Stimulated activated naive CD4-positive, alpha-beta T cell (primary cell): ENCODE measurements around the gene SORCS3.

Experiments used
- DNase-seq, 6 experiments: peaks; one replicate each; lab custom pipeline; 2025; lab: John Stamatoyannopoulos, UW

SORCS3 gene

GRCh38 chr10:104778371-104778770 is 137.3 kb downstream of the SORCS3 start:
- no peak for DNase-seq

- no peak for DNase-seq
Observed at GRCh38 chr10:104779701-104780100, 138.6 kb downstream of the SORCS3 start.

GRCh38 chr10:104780165-104780564 is 139.1 kb downstream of the SORCS3 start:
- no peak for DNase-seq

GRCh38 chr10:104780946-104781595 is 140.0 kb downstream of the SORCS3 start:
- DNase-seq, result no peak

GRCh38 chr10:104784452-104784851 is 143.4 kb downstream of the SORCS3 start:
- no peak for DNase-seq

GRCh38 chr10:104791471-104791870 is 150.4 kb downstream of the SORCS3 start:
- no peak for DNase-seq

- no peak for DNase-seq
Observed at GRCh38 chr10:104795411-104795810, 154.3 kb downstream of the SORCS3 start.

GRCh38 chr10:104796823-104797222 is 155.7 kb downstream of the SORCS3 start:
- DNase-seq, result no peak

GRCh38 chr10:104802941-104803340 is 161.9 kb downstream of the SORCS3 start:
- DNase-seq, result no peak

GRCh38 chr10:104804880-104805279 is 163.8 kb downstream of the SORCS3 start:
- no peak for DNase-seq

GRCh38 chr10:104806801-104807200 is 165.7 kb downstream of the SORCS3 start:
- DNase-seq, result no peak

GRCh38 chr10:104807581-104808310 is 166.7 kb downstream of the SORCS3 start:
- no peak for DNase-seq

GRCh38 chr10:104809288-104810090 is 168.4 kb downstream of the SORCS3 start:
- peak in 2 of 6 experiments; percentile 2 to 9 for DNase-seq

- no peak for DNase-seq
Observed at GRCh38 chr10:104811166-104811565, 170.1 kb downstream of the SORCS3 start.

- DNase-seq, result no peak
Observed at GRCh38 chr10:104816501-104816900, 175.4 kb downstream of the SORCS3 start.

GRCh38 chr10:104819731-104820130 is 178.6 kb downstream of the SORCS3 start:
- no peak for DNase-seq

GRCh38 chr10:104822088-104822487 is 181.0 kb downstream of the SORCS3 start:
- DNase-seq, result no peak

- DNase-seq, result peak in 1 of 6 experiments; percentile 25
Observed at GRCh38 chr10:104824380-104825006, 183.4 kb downstream of the SORCS3 start.

- no peak for DNase-seq
Observed at GRCh38 chr10:104831272-104831671, 190.2 kb downstream of the SORCS3 start.

GRCh38 chr10:104834580-104834979 is 193.5 kb downstream of the SORCS3 start:
- DNase-seq, result no peak

- DNase-seq, result no peak
Observed at GRCh38 chr10:104835422-104835821, 194.3 kb downstream of the SORCS3 start.

- DNase-seq, result no peak
Observed at GRCh38 chr10:104842704-104843103, 201.6 kb downstream of the SORCS3 start.
